Panc1 (cell line): ENCODE data around the gene CDK5RAP3. TPM values are rescaled to one million over a fixed set of nuclear protein-coding genes. Genes with fewer than 3 reads are reported as not detected.

ENCODE experiments used
- ATAC-seq: fragments of 200-7000 bp; cut with Tn5 transposase; 2 replicates; pipeline ENCODE4 v1.9.1; 2020; ENCODE audit warnings: mild to moderate bottlenecking, moderate library complexity
- BruUV-seq: library from RNA; stranded (reverse); fragments of 400-500 nt; replicated peaks from 2 replicates; lab custom pipeline; 2021; lab: Mats Ljungman, UMichigan
- CTCF ChIA-PET: fragments of 300-600 bp; sonication (Branson Sonifier 250); formaldehyde crosslinking; loops from one replicate; lab custom pipeline; 2022; ENCODE audit warnings: antibody characterized with exemption; lab: Charles Lee
- POLR2A ChIA-PET: fragments of 300-600 bp; sonication (Branson Sonifier 250); formaldehyde crosslinking; loops from one replicate; lab custom pipeline; 2022; ENCODE audit warnings: antibody characterized with exemption; lab: Charles Lee
- DNase-seq: peaks from one replicate; pipeline ENCODE4 v3.0.0-alpha.2; 2010; ENCODE audit warnings: low read depth, low spot score
- H3K27ac ChIP-seq: 2 replicates; pipeline ENCODE4 v1.5.1; 2011; ENCODE audit warnings: mild to moderate bottlenecking, low read length, inconsistent platforms
- H3K27me3 ChIP-seq: fragments of 200-500 bp; sonication (Bioruptor generic); 2 replicates; pipeline ENCODE4 v1.6.0; 2014; ENCODE audit warnings: low read length, inconsistent platforms; ENCODE audit not compliant: control insufficient read depth, insufficient read depth
- H3K36me3 ChIP-seq: fragments of 200-500 bp; sonication (Bioruptor generic); 2 replicates; pipeline ENCODE4 v1.5.1; 2014; ENCODE audit warnings: inconsistent platforms, mild to moderate bottlenecking, low read length, moderate library complexity; ENCODE audit not compliant: control insufficient read depth, insufficient read depth
- H3K4me1 ChIP-seq: 2 replicates; pipeline ENCODE4 v1.5.1; 2011; ENCODE audit warnings: inconsistent platforms, mild to moderate bottlenecking, low read length, moderate library complexity; ENCODE audit not compliant: control insufficient read depth, insufficient read depth
- H3K4me3 ChIP-seq, 2 experiments: 2 replicates each; pipeline ENCODE4 v1.5.1; 2011 to 2012; ENCODE audit warnings: low read depth in 2 of 2, low read length in 2 of 2, mild to moderate bottlenecking in 2 of 2, inconsistent platforms in 1 of 2, moderate library complexity in 1 of 2
- H3K9me3 ChIP-seq: fragments of 200-500 bp; sonication (Bioruptor generic); 2 replicates; pipeline ENCODE4 v1.5.1; 2014; ENCODE audit warnings: low read depth, mild to moderate bottlenecking, inconsistent platforms, low read length, moderate library complexity; ENCODE audit not compliant: control insufficient read depth, insufficient read depth
- POLR2AphosphoS5 ChIP-seq: IDR thresholded peaks from 2 replicates; pipeline ENCODE4 v1.6.1; 2012; ENCODE audit warnings: mild to moderate bottlenecking, low read depth, low read length, moderate library complexity
- SIN3A ChIP-seq: IDR thresholded peaks from 2 replicates; pipeline ENCODE4 v1.6.1; 2012; ENCODE audit warnings: low read depth, mild to moderate bottlenecking, low read length, moderate library complexity, borderline replicate concordance; ENCODE audit not compliant: insufficient read depth
- TCF7L2 ChIP-seq: IDR thresholded peaks from 2 replicates; pipeline ENCODE4 v1.6.1; 2011; ENCODE audit warnings: mild to moderate bottlenecking, low read depth, low read length, inconsistent platforms
- in situ Hi-C: cut with HindIII; loops from 2 replicates; pipeline ENCODE4 v1.10.0; 2016; ENCODE audit warnings: low sequenced_read_pairs, low pct_unique_long_range_greater_than_20kb
- intact Hi-C: fragments of 100-400 bp; cut with micrococcal nuclease; formaldehyde crosslinking; loops from one replicate; pipeline ENCODE4 v1.10.0; 2022; ENCODE audit not compliant: unreplicated experiment
- total RNA-seq: library from RNA; stranded (reverse); gene quantifications from one replicate; pipeline ENCODE4 v1.2.1, GENCODE V29; 2021; ENCODE audit not compliant: unreplicated experiment
- TF ChIP-seq, protein P1 (sequence below), 2 experiments: IDR thresholded peaks; 2 replicates each; pipeline ENCODE4 v1.6.1; 2011 to 2012; ENCODE audit warnings: low read depth in 2 of 2, control low read depth in 1 of 2, low read length in 1 of 2, mild to moderate bottlenecking in 1 of 2, moderate library complexity in 1 of 2; ENCODE audit not compliant: insufficient read depth in 1 of 2
- TF ChIP-seq, protein P2 (sequence below): fragments of 450-650 bp; IDR thresholded peaks from 2 replicates; pipeline ENCODE4 v1.5.1; 2017; ENCODE audit warnings: mild to moderate bottlenecking

Gene CDK5RAP3
- total RNA-seq, 1 experiment from 2014 or later: 193 TPM

GRCh38 chr17:47982645-47983390 is 11.9 kb downstream of the CDK5RAP3 start:
- Histone ChIP-seq H3K9me3 (no peaks in the 10 kb centered on the region), H3K36me3 (peaks cover 4% of the 10 kb centered on the region; the same call in 1 of the 2 replicates), H3K27me3 (no peaks in the 10 kb centered on the region), H3K27ac (no peak overlapping the region), H3K4me3 (no peak overlapping the region), H3K4me1 (peaks cover 10% of the 10 kb centered on the region; the same call in 1 of the 2 replicates)
- BruUV-seq: no TSS peak
- ChIA-PET CTCF (interaction anchor here (0.6 to 1.2 kb wide), 3 partner anchors 36 to 283 kb away, joined by 3 to 10 read pairs (median 3); no protein-coding TSS in a partner anchor), POLR2A (no interaction called here)
- in situ Hi-C loops (no loop called here), intact Hi-C loops (no loop called here)
- ATAC-seq (no peak), DNase-seq (no peak)
- TF ChIP-seq SIN3A: no peak
- TF ChIP-seq, protein P1, sequence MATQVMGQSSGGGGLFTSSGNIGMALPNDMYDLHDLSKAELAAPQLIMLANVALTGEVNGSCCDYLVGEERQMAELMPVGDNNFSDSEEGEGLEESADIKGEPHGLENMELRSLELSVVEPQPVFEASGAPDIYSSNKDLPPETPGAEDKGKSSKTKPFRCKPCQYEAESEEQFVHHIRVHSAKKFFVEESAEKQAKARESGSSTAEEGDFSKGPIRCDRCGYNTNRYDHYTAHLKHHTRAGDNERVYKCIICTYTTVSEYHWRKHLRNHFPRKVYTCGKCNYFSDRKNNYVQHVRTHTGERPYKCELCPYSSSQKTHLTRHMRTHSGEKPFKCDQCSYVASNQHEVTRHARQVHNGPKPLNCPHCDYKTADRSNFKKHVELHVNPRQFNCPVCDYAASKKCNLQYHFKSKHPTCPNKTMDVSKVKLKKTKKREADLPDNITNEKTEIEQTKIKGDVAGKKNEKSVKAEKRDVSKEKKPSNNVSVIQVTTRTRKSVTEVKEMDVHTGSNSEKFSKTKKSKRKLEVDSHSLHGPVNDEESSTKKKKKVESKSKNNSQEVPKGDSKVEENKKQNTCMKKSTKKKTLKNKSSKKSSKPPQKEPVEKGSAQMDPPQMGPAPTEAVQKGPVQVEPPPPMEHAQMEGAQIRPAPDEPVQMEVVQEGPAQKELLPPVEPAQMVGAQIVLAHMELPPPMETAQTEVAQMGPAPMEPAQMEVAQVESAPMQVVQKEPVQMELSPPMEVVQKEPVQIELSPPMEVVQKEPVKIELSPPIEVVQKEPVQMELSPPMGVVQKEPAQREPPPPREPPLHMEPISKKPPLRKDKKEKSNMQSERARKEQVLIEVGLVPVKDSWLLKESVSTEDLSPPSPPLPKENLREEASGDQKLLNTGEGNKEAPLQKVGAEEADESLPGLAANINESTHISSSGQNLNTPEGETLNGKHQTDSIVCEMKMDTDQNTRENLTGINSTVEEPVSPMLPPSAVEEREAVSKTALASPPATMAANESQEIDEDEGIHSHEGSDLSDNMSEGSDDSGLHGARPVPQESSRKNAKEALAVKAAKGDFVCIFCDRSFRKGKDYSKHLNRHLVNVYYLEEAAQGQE (IDR thresholded peaks at IDR 0.05; ENCODE audit: insufficient read depth in 1 of 2, low read depth in 2 of 2, low read length in 1 of 2): no peak
- TF ChIP-seq POLR2AphosphoS5: no peak
- no peak for TF ChIP-seq TCF7L2
- TF ChIP-seq, protein P2, sequence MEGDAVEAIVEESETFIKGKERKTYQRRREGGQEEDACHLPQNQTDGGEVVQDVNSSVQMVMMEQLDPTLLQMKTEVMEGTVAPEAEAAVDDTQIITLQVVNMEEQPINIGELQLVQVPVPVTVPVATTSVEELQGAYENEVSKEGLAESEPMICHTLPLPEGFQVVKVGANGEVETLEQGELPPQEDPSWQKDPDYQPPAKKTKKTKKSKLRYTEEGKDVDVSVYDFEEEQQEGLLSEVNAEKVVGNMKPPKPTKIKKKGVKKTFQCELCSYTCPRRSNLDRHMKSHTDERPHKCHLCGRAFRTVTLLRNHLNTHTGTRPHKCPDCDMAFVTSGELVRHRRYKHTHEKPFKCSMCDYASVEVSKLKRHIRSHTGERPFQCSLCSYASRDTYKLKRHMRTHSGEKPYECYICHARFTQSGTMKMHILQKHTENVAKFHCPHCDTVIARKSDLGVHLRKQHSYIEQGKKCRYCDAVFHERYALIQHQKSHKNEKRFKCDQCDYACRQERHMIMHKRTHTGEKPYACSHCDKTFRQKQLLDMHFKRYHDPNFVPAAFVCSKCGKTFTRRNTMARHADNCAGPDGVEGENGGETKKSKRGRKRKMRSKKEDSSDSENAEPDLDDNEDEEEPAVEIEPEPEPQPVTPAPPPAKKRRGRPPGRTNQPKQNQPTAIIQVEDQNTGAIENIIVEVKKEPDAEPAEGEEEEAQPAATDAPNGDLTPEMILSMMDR: no peak

DNA sequence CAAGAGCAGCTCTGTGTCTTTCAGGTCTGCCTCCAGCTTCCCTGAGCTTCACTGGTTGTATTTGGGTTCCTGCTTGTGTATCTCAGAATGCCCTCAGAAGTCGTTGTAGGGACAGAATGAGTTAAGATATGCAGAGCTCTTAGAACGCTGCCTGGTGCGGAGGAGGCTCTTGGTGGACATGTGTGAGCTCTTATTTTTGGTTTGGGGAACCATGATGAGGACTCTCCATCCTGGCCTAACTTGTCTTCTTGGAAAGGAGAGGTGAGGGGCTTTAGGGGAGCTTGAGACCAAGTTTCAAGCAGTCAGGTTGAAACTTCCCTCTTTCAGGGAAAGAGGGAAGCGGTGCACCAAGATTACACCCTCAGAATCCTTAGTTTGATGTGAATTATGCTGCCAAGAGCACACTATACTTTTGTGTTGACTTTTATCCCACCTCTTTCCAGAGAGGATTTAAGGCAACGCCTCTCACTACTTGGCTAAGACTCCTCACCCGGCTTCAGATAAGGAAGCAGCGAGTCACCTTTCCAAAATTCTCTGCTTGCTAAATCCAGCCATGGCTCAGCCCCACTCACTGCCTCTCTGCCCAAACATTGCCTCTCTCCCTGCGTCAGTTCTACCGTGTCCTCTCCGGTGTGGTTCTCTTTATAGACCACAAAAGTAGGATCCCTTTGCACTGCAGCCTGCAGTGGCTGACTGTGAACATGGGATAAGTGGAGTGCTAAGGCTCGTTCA is 12.7 kb downstream of the CDK5RAP3 start:
- H3K36me3 ChIP-seq: peaks cover under 1% of the 10 kb centered on the region; the same call in 1 of the 2 replicates
- H3K27ac ChIP-seq: no peak overlapping the region
- no peaks in the 10 kb centered on the region for H3K9me3 ChIP-seq
- POLR2A ChIA-PET: no interaction called here
- in situ Hi-C loops: no loop called here
- ATAC-seq (no peak), DNase-seq (no peak)
- TF ChIP-seq, protein P1 (IDR thresholded peaks at IDR 0.05; ENCODE audit: insufficient read depth in 1 of 2, low read depth in 2 of 2, low read length in 1 of 2): no peak
- TF ChIP-seq, protein P2: no peak
- TF ChIP-seq SIN3A (no peak), POLR2AphosphoS5 (no peak), TCF7L2 (no peak)
- H3K27me3 ChIP-seq: no peaks in the 10 kb centered on the region
- H3K4me3 ChIP-seq: no peak overlapping the region
- no TSS peak for BruUV-seq
- CTCF ChIA-PET: interaction anchor here (1.1 kb wide), 1 partner anchor 35 kb away, joined by 3 read pairs; no protein-coding TSS in a partner anchor
- intact Hi-C loops: no loop called here
- H3K4me1 ChIP-seq: peaks cover 10% of the 10 kb centered on the region; the same call in 1 of the 2 replicates
